DMS53 treated with DMSO at 0.1 percent for 48 hours (cell line): ENCODE data around the gene CRPPA.
"Not testable (repeated sequence)": the region's sequence is repeated elsewhere in the genome, so short reads cannot be mapped to it uniquely, and the experiment has no call there.

Experiments used
- DNase-seq: peaks from one replicate; lab custom pipeline; 2025; ENCODE audit not compliant: unreplicated experiment; lab: John Stamatoyannopoulos, UW

Gene CRPPA

DNA sequence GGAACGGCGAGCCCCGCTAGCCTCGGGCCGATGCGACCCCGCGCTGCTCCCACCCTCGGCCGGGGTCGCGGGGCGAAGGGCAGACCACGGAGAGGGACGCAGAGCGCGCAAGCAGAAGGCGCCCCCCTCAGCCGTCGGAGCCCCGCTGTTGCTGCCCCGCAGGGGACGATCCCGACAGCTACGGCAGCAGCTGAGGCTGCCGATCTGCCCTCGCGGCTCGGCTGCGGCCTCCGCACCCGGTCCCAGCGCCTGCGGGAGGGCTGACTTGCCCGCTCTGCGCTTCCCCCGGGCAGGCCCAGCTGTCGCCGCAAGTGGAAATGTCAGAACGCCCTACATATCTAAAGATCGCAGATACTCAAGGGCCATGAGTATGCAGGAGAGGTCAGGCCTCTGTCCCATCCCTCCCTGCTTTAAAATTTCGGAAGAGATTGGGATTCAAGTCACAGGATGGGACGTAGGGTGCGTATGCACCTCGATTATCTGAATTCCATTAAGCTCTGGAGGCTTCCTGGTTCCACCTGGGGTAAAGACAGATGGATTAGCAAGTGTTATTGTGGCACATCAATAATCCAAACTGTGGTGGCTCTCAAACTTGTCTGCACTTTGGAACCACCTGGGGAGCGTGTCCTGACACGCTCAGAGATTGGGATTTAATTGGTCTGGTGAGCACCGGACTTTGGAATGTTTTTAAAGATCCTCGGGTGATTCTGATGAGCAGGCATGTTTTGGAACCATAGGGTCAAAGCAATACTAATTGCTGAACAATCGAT lies at the start of gene CRPPA:
Gene CRPPA (minus strand): TSS at position 206 of the 770 bp plus-strand sequence. CDS start 216 bp downstream, outside the sequence.
- DNase-seq: peak; percentile 11

DNA sequence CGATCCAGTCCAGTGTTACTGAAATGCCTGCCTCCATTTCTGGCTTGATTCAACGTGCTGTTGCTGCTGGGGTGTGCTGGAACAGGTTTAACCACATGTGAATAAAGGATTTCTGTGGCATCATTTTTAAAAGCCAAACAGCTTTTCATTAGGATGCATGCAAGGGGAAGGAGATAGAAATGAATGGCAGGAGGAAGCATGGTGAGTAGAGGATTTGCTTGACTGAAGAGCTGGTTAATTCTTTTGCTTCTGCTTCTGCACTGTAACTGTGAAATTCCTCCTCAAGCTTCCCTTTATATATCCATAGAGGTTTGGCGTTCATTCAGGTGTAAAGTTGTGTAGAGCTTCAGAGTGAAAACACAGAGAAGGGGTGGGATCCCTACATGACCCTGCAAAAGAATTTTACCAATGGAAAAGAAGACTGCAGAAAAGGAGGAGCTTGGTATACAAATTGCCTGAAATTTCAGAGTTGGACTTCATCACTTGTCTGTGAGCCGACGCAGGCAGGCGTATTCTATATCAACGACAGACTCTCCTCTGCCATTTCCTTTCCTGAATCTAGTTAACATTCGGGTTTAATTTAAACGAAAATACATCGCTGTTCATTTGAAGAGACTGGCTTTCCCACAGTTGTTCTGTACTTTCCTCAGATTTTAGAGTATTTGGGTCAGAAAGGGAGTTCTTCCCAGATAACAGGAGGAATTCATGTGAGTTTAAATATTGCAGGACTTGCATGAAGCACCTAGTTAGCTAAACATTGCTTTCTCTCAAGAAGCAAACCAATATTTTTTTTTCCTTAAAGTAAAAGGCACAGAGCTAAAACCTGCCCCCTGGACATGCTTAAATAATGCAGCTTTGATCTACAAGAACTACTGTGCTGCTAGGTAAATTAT lies 44.4 kb upstream of the CRPPA start, which contains the start of gene SOSTDC1:
Gene SOSTDC1 (minus strand): TSS at position 270 of the 893 bp plus-strand sequence. CDS start 70 bp downstream, at position 200.
- DNase-seq: no peak

DNA sequence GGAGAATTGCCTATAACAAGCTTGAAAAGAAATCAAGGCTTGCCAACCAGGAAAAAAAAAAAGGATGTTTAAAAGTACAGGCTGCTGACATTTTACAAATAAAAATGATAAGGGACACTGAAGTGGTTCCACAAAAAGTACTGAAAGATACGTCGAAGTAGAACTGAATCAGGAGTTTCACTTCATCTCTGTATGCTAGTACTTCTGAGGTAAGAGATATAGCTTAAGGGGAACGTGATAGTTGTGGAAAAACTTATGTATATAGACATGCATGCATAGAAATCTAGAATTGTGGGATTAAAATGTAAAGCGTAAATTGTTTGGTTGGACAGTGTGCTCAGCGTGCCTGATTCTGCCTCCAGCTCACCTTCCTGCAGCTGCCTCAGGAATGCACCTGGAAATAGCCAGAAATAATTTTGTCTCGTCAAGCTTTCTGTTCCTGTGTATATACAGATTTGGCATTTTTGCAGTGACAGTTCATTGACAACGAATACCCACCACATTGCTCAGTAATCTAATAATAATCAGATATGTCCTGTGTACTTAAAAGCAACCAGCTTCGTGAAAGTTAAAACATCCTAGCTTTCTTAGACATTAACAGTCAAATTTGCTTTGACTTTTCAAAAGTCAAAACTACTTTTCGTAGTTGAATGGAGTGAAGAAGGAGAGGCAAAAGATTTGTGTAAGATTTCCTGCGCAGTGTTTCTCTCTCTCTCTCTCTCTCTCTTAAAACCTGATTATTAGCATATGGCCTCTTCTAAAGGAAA lies 42.8 kb upstream of the CRPPA start:
- no peak for DNase-seq

DNA sequence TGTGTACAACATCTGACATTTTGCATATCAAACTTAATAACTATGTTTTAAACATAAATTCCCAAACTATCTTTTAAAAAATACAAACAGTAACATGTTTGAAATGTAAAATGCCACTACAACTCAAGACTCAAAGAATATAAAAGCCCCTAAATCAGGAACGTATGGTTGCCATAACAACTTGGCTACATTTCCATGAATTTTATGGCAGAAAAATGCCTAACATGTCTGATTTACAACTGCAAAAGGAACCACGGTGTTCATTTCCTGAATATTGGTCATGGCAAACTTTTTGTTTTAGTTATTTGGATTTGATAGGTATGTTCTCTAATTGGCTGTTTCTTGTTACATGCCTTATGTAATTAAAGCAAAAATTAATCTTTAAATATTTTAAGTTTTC lies 42.2 kb upstream of the CRPPA start:
- no peak for DNase-seq

DNA sequence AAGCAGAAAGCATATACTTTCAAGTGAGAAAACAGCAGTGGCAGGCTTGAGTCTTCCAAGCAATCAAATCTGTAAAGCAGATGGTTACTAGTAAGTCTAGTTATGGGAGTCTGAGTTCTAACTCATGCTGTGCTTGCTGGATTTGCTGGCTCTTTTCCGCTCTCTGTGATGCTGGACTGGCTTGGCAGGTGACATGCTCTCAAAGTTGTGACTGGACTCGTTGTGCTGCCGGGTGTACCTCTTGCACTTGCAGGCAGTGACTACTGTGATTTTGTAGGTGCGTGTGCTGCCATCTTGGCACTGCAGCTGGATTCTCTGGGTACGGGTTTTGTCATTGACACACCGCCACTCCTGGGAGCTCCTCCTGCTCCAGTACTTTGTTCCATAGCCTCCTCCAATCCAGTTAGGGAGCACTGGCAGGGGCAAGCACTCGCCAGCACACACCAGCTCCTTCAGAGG lies 41.1 kb upstream of the CRPPA start:
- DNase-seq: no peak

DNA sequence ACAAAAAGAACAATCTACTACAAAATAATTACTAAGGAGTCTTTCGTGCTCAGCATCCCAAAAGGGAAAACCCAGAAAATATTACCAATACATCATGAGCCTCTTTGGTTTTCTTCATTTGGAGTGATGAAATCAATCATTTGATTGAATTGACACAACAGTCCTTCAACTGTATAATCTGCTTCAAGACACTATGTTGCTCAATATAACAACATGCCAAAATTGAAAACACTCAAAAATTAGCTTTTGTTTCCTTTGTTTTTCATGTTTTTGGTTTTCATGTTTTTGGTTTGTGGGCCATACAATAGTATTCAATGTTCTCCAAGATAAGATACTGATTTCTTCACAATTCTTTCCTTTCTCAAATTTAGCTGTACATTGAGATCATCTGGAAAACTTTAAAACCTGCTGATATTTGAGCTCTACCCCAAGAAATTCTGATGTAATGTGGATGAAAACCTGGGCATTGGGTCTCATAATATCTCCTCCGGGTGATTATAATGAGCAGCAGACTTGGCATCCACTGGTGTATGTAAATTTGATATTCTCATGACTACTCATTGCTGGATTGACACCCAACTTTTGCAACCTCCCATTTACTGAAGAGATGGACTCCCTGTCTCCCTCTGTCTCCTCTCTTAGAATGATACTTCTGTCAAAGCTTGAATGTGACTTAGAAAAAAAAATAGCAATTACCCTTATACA lies 39.6 kb upstream of the CRPPA start:
- DNase-seq: no peak

DNA sequence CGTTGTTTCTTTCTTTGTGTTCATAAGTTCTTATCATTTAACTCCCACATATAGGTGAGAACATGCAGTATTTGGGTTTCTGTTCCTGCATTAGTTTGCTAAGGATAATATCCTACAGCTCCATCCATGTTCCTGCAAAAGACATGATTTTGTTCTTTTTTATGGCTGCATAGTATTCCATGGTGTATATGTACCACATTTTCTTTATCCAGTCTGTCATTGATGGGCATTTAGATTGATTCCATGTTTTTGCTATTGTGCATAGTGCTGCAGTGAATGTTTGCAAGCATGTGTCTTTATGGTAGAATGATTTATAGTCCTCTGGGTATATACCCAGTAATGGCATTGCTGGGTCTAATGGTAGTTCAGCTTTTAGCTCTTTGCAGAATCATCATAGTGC lies 35.0 kb upstream of the CRPPA start:
- not testable (repeated sequence) for DNase-seq

DNA sequence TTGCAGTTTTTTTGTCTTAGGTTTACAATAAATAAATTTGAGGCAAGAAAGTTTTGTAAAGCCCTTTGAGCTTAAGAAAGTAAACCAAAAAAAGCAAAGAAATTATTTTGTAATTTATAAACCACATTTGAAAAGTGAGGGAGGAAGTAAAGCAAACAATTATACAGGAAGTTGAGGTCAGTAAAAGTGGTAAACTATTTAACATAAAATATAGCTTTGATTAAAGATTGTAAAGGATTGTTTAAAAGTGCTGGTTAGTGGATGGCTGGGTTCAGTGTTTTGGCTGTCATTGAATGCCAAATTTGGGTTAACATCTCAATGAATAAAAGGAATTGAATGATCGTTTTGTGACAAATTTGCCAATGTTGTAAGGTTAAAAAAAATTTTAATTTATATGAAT lies 34.3 kb upstream of the CRPPA start:
- DNase-seq: no peak

DNA sequence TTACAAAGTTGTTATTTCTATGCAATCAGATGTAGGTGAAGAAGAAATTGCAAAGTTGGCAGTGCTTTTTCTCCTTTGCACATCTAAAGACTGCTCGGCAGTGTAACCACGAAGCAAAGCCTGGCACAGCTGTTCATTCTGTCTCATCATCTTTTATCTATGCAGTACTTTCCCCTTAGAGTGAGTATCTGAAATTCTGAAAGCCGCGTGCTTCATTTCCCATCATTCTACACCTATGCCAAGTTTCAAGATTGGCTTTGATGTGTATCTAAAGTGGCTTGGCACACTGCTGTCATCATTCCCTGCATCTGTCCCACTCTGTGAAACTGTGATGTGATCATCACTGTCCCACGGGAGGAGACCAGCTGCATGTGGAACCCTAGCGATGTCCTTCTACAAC lies 29.0 kb upstream of the CRPPA start:
- DNase-seq: no peak

DNA sequence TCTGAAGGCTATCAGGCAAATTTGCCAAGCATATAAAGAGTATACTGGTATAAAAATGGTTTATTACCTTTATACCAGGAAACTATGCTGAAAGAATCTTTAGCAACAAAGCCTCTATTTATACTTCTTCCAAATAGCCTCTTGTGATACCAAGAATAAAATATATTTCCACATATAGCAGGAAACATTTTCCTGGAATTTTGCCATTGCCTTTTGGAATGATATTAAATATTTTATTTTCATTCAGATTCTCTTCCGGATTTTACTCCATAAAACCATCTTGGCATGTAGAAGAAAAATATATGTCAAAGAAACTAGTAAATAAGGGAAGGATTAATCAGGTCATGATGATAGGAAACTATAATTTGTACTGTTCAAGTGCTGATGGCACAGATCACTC lies 26.5 kb upstream of the CRPPA start:
- no peak for DNase-seq

DNA sequence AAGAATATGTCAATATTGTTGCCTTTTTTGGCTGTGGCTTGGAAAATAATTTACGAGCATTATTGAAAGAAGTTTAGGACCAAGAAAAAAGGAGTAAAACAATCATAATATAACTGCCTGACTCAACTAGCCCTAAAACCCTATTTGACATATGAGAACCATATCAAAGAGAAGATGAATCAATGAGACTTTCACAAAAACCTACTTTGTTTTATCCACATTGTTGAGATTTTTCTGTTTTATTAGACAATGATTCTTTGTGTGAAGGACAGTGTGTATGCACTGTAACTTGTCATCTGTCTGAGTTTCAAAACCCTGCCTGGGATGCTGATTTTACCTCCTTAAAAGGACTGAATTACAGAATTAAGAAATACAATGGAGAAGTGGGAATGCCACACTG lies 25.2 kb upstream of the CRPPA start:
- no peak for DNase-seq

DNA sequence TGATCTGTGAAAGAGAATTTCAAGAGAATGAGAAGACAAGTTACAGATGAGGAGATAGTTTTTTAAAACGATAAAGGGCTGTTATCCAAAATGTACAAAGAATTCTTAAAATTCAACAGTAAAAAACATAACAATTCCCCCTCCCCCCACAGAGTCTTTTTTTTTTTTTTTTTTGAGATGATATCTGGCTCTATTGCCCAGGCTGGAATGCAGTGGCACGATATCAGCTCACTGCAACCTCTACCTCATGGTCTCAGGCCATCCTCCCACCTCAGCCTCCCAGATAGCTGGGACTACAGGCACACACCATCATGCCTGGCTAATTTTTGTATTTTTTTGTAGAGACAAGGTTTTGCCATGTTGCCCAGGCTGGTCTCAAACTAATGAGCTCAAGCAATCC lies 22.5 kb upstream of the CRPPA start:
- DNase-seq: not testable (repeated sequence)

DNA sequence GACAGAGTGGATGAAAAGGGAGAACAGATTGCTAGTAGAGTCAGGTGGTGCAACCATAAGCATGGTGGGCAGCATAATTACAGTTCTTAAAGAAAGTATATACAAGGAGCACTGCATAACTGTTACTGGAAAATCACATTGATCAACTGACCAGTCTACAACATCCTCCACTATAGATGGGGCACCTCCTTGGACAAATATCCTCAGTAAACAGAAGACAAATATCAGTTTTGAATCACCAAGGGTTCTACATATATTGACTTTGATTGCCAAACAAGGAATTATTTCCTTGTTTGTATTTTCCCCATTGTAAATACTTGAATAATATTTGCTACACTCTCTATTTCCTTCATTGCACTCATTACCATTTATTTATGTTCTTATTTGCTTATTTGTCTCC lies 17.6 kb upstream of the CRPPA start:
- peak; percentile 27 for DNase-seq

DNA sequence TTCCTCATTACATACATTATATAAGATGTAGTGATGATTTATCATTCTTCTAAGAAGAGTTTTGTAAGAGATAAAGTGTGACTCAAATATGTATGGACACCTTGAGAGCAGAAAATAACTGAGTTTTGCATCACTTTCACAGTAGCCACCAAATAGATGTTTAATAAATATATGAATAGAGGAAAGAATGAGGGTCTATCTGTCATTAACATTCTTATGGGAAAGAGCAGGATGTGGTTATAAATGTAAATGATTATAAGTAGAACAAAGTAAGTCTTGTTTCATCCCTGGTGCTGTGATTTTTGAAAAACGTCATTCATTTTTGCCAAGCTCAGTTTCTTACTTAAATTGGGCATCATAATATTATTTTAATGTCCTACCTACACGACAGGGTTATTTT lies 15.0 kb upstream of the CRPPA start:
- DNase-seq: no peak

DNA sequence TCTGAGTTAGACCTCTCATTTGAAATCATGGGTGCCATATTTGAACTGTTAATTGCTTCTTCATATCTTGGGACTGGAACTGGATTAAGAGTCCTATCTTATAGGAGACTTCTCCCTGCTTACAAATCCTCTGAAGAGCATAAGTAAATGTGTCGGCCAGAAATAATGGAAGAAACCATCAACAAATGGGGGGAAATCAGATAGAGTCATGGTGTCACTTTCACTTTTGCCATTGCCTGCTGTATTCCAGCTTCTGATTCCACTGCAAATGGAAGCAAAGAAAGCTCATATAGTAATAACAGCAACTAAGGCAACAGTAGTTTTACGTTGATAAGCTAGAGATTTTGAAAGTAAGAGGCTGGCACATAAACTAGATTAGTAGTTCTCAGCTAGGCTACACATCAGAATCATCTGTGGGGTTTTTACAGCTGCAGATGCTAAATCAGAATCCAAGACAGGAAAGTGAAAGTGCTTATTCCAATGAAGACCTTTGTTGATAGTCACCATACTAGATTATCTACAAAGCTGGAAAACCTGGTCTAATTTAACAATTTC lies 12.3 kb upstream of the CRPPA start:
- no peak for DNase-seq

DNA sequence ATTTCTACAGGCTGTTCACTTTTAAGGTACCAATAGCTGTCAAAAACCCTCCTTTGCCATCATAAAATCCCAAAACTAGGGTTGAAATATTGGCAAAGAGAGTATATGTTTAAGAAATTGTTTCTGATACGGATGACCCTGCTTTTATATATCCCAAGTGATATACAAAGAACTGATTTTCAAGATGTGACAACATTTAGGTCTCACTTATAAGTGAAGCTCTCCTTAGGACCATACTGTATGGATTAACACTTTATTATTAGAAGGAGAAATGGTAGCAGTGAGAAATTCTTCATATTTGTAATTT lies 11.0 kb upstream of the CRPPA start:
- DNase-seq: no peak

DNA sequence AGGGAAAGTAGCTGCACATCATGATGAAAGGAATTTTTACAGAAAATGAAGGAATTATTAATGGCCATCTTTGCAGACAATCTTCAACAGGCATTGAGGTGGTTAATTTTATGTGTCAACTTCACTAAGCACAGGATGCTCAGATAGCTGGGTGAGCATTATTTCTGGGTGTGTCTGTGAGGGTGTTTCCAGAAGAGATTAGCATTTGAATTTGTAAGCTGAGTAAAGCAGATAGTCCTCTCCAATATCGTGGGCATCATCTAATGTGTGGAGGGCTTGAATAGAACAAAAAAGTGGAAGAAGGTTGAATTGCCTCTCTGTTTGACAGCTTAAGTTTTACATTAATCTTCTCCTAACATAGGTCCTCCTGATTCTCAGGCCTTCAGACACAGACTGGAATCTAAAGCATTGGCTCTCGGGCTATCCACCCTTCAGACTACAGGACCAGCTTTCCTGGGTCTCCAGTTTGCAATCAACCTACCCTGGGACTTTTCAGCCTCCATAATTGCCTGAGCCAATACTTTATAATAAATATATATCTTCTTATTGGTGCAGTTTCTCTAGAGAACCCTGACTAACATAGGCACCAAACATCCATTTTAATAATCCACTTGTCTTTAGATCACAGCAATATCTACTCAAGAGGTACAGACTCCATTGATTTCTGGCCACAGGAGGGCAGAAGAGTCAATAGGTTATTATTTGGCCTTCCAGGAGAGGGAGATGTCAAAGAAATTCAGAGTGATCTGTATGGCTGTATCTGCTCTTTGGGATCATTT lies 10.5 kb upstream of the CRPPA start:
- DNase-seq: peak; percentile 57

DNA sequence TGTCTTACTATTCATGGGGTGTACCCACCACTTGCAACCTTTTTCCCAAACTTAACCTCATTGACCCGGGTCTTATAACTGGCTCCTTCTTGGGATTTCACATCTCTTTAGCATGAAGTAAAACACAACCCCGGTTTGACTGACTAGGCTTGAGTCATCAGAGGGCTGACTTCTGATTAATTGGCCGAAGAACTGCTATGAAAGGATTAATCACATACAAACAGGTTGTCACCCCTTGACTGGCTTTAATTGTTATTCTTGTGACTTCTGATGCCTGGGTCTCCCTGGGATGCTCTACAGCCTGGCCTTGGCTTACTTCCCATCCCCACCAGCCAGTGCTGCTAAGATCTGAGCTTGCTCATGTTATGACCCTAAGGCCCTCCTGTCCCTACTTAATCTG lies 8.8 kb upstream of the CRPPA start:
- no peak for DNase-seq

DNA sequence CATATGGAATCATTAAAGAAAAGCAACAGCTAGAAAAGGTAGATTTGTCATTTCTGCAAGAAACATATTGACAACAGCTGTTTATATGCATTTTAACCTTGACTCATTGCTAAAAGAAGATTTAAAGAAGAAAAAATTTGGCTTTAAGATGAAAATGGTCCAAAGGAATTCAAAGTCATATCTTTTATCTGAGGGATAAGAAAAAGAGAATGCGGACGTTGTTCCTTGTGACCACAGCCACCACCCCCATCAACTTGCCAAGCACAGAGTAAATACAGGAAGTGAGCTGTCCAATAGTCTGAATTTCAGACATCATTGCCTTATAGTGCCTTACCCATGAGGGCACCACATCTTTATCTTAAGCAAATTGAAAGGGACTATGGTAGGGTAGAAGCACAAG lies 7.3 kb upstream of the CRPPA start:
- DNase-seq: no peak

DNA sequence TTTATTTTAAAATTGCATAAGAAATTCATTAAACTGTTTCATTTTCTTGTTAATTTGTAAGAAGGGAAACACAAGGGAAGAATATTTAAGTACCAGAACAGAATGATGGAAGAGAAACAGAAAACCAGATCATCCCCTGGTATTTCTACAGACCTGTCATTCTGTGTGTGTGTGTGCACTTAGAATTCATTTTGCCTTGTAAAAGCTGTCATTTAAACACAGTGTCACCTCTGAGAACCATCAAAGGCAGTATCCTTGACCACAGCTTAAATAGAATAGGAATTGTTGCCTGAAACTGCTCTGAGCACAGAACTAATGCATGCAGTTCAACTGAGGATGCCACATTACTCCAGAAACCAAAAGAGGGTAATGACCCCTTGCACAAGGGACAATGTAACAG lies 6.8 kb upstream of the CRPPA start:
- no peak for DNase-seq
